Adrenal gland (tissue), 5 donors: ENCODE data around the gene CMIP.

ENCODE experiments used
- CTCF ChIP-seq, 6 experiments: fragments of 450-650 bp in 4 of 6; fragments of 200-600 bp in 2 of 6; sonication (generic) in 1 of 6; IDR thresholded peaks; 1 replicate in 5 of 6; 2 replicates in 1 of 6; pipeline versions ENCODE4 v1.5.1 to v1.8.0; 2016 to 2021; ENCODE audit warnings: antibody characterized with exemption in 6 of 6, mild to moderate bottlenecking in 2 of 6, moderate library complexity in 1 of 6
- POLR2A ChIP-seq, 2 donors: fragments of 450-650 bp; IDR thresholded peaks; one replicate each; pipeline ENCODE4 v1.6.1; 2017; ENCODE audit warnings: antibody characterized with exemption in 2 of 2, mild to moderate bottlenecking in 2 of 2, moderate library complexity in 1 of 2
- donor health status: DM: no; HTN: no; CAD: no.

- TF ChIP-seq CTCF (IDR thresholded peaks at IDR 0.05) (no peak), POLR2A (IDR thresholded peaks at IDR 0.05) (no peak)
Measured at GRCh38 chr16:81680444-81681275, 236.1 kb downstream of the CMIP start.
